OCI-LY1 (cell line): ENCODE data around the gene BCAN.

ENCODE experiments used
- H2AFZ ChIP-seq: fragments of 200-600 bp; sonication (generic), shearing (Covaris generic); 2 replicates; pipeline ENCODE4 v1.6.0; 2014; ENCODE audit warnings: antibody characterized with exemption, mild to moderate bottlenecking, low read length
- H3F3A ChIP-seq: fragments of 200-600 bp; sonication (generic), shearing (Covaris generic); 2 replicates; pipeline ENCODE4 v1.6.0; 2014; ENCODE audit warnings: mild to moderate bottlenecking, antibody characterized with exemption, low read length, moderate library complexity; ENCODE audit not compliant: insufficient read depth
- H3K27ac ChIP-seq: fragments of 200-600 bp; sonication (generic); 2 replicates; pipeline ENCODE4 v1.5.1; 2014; ENCODE audit warnings: low read length, mixed run types, mild to moderate bottlenecking, low read depth; ENCODE audit not compliant: poor library complexity, severe bottlenecking
- H3K27me3 ChIP-seq: fragments of 200-600 bp; sonication (generic); 2 replicates; pipeline ENCODE4 v1.6.0; 2014; ENCODE audit warnings: antibody characterized with exemption, mild to moderate bottlenecking, low read length, moderate library complexity; ENCODE audit not compliant: insufficient read depth
- H3K36me3 ChIP-seq: fragments of 200-600 bp; sonication (generic); 2 replicates; pipeline ENCODE4 v1.6.1; 2014; ENCODE audit warnings: mild to moderate bottlenecking, antibody characterized with exemption, low read length, moderate library complexity, mixed read lengths; ENCODE audit not compliant: insufficient read depth
- H3K4me1 ChIP-seq: fragments of 200-600 bp; sonication (generic); 2 replicates; pipeline ENCODE4 v1.5.1; 2014; ENCODE audit warnings: mild to moderate bottlenecking, low read length, moderate library complexity; ENCODE audit not compliant: insufficient read depth, severe bottlenecking
- H3K4me2 ChIP-seq: fragments of 200-600 bp; sonication (generic), shearing (Covaris generic); 2 replicates; pipeline ENCODE4 v1.6.1; 2014; ENCODE audit warnings: low read length
- H3K4me3 ChIP-seq: fragments of 200-600 bp; sonication (generic); 2 replicates; pipeline ENCODE4 v1.5.1; 2014; ENCODE audit warnings: low read length, low read depth, mild to moderate bottlenecking, mixed read lengths; ENCODE audit not compliant: poor library complexity, severe bottlenecking
- H3K79me2 ChIP-seq: fragments of 200-600 bp; shearing (Covaris generic); 2 replicates; pipeline ENCODE4 v1.6.1; 2016; ENCODE audit warnings: mixed run types, low read length, mixed read lengths; ENCODE audit not compliant: insufficient read depth
- H3K9ac ChIP-seq: fragments of 200-600 bp; sonication (generic), shearing (Covaris generic); 2 replicates; pipeline ENCODE4 v1.6.1; 2014; ENCODE audit warnings: mild to moderate bottlenecking, low read length, mixed read lengths
- H3K9me2 ChIP-seq: fragments of 200-600 bp; sonication (generic), shearing (Covaris generic); 2 replicates; pipeline ENCODE4 v1.6.1; 2014; ENCODE audit warnings: low read depth, mild to moderate bottlenecking, low read length, mixed read lengths
- H3K9me3 ChIP-seq: fragments of 200-600 bp; shearing (Covaris generic); 2 replicates; pipeline ENCODE4 v1.6.1; 2014; ENCODE audit warnings: low read length, mixed read lengths
- H4K20me1 ChIP-seq: fragments of 200-600 bp; sonication (generic), shearing (Covaris generic); 2 replicates; pipeline ENCODE4 v1.6.0; 2016; ENCODE audit warnings: mild to moderate bottlenecking, low read length; ENCODE audit not compliant: insufficient read depth
- EZH2 ChIP-seq: fragments of 200-600 bp; sonication (generic), shearing (Covaris generic); IDR thresholded peaks from 2 replicates; pipeline ENCODE4 v1.8.0; 2017; ENCODE audit warnings: borderline replicate concordance, mixed run types, mild to moderate bottlenecking, antibody characterized with exemption, low read length, moderate library complexity, mixed read lengths
- TF ChIP-seq, protein P1 (sequence below): fragments of 200-600 bp; sonication (generic), shearing (Covaris generic); IDR thresholded peaks from 2 replicates; pipeline ENCODE4 v1.5.1; 2017; ENCODE audit warnings: mild to moderate bottlenecking, antibody characterized with exemption, low read length, moderate library complexity, mixed read lengths

Gene BCAN

GRCh38 chr1:156638189-156638985, 3.5 kb upstream of the BCAN start:
- H3K36me3 ChIP-seq: no peaks in the 10 kb centered on the region
- H3K4me3 ChIP-seq: no peak overlapping the region
- no peak overlapping the region for H3K4me2 ChIP-seq
- H3K9ac ChIP-seq: no peak overlapping the region
- no peaks in the 10 kb centered on the region for H3K79me2 ChIP-seq
- H3F3A ChIP-seq: no peaks in the 10 kb centered on the region
- H2AFZ ChIP-seq: no peak overlapping the region
- H3K4me1 ChIP-seq: no peaks in the 10 kb centered on the region
- peaks cover 12% of the 10 kb centered on the region; the same call in 1 of the 2 replicates for H3K27me3 ChIP-seq
- no peaks in the 10 kb centered on the region for H4K20me1 ChIP-seq
- H3K9me2 ChIP-seq: no peaks in the 10 kb centered on the region
- H3K27ac ChIP-seq: no peak overlapping the region
- TF ChIP-seq, protein P1, sequence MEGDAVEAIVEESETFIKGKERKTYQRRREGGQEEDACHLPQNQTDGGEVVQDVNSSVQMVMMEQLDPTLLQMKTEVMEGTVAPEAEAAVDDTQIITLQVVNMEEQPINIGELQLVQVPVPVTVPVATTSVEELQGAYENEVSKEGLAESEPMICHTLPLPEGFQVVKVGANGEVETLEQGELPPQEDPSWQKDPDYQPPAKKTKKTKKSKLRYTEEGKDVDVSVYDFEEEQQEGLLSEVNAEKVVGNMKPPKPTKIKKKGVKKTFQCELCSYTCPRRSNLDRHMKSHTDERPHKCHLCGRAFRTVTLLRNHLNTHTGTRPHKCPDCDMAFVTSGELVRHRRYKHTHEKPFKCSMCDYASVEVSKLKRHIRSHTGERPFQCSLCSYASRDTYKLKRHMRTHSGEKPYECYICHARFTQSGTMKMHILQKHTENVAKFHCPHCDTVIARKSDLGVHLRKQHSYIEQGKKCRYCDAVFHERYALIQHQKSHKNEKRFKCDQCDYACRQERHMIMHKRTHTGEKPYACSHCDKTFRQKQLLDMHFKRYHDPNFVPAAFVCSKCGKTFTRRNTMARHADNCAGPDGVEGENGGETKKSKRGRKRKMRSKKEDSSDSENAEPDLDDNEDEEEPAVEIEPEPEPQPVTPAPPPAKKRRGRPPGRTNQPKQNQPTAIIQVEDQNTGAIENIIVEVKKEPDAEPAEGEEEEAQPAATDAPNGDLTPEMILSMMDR: no peak
- TF ChIP-seq EZH2: no peak
- H3K9me3 ChIP-seq: no peaks in the 10 kb centered on the region

DNA sequence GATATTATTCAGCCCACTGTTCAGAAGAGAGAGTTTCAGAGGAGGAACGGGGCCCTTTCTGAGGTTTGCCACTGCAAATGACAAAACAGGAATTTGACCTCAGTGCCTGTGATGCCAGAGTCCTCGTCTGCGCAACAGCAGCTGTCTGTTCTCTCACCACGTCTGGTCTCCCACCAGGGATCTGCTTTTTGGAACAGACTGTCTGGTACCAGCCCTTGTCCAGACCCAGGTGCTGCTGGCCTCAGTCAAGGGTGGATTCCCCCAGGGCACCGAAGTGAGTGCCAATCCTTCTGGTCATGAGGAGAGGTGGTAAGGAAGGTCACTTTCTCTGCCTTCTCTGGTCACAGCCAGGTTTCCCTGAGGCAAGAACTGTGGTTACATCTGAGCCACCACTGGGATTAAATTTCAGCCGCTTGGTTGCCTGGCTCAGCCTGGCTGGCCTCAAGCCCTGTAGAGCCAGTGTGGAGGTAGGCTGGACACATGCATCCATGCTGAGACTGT, 2.3 kb upstream of the BCAN start:
- Histone ChIP-seq H3F3A (no peaks in the 10 kb centered on the region), H3K4me2 (no peak overlapping the region), H3K9me2 (no peaks in the 10 kb centered on the region), H4K20me1 (no peaks in the 10 kb centered on the region), H3K9me3 (no peaks in the 10 kb centered on the region), H3K4me3 (no peak overlapping the region), H3K79me2 (no peaks in the 10 kb centered on the region), H3K36me3 (no peaks in the 10 kb centered on the region), H3K27me3 (peaks cover 10% of the 10 kb centered on the region; the same call in 1 of the 2 replicates), H3K27ac (no peak overlapping the region), H3K4me1 (no peaks in the 10 kb centered on the region), H2AFZ (no peak overlapping the region), H3K9ac (no peak overlapping the region)
- TF ChIP-seq, protein P1: no peak
- TF ChIP-seq EZH2: no peak

GRCh38 chr1:156640842-156641706, 843 bp upstream of the BCAN start:
- no peaks in the 10 kb centered on the region for H3F3A ChIP-seq

More at GRCh38 chr1:156640842-156641706, 843 bp upstream of the BCAN start:
- Histone ChIP-seq H3K79me2 (no peaks in the 10 kb centered on the region), H3K9me2 (no peaks in the 10 kb centered on the region), H3K27ac (no peak overlapping the region), H3K4me3 (no peak overlapping the region), H3K27me3 (peaks cover 7% of the 10 kb centered on the region; the same call in 1 of the 2 replicates), H4K20me1 (no peaks in the 10 kb centered on the region), H2AFZ (no peak overlapping the region), H3K4me2 (no peak overlapping the region), H3K36me3 (no peaks in the 10 kb centered on the region), H3K9me3 (no peaks in the 10 kb centered on the region), H3K4me1 (no peaks in the 10 kb centered on the region), H3K9ac (no peak overlapping the region)
- TF ChIP-seq, protein P1: no peak
- no peak for TF ChIP-seq EZH2
